CD14-positive monocyte (primary cell): Measurements from ENCODE around the gene ARPC4. TPM values are rescaled to one million over a fixed set of nuclear protein-coding genes. Genes with fewer than 3 reads are reported as not detected.
A peak's percentile ranks its signal among the peaks of the same experiment; 100 is the strongest.

Source experiments
- DNase-seq, 3 donors: peaks; one replicate each; pipeline ENCODE4 v3.0.0-alpha.2; 2011 to 2022
- H2AFZ ChIP-seq: 2 replicates; pipeline ENCODE4 v1.6.0; 2012; ENCODE audit warnings: mild to moderate bottlenecking, low read depth, low read length, inconsistent platforms; ENCODE audit not compliant: insufficient read depth, poor library complexity, severe bottlenecking
- H3K27ac ChIP-seq, 2 donors: 1 replicate in 1 of 2; 2 replicates in 1 of 2; pipeline ENCODE4 v1.5.1; 2012 to 2013; ENCODE audit warnings: low read length in 2 of 2, control low read depth in 1 of 2, inconsistent platforms in 1 of 2, low read depth in 1 of 2, mild to moderate bottlenecking in 1 of 2
- H3K27me3 ChIP-seq, 2 donors: one replicate each; pipeline versions ENCODE4 v1.6.0 to v1.6.1; 2011 to 2013; ENCODE audit warnings: low read length in 2 of 2; ENCODE audit not compliant: control insufficient read depth in 2 of 2, insufficient read depth in 2 of 2
- H3K36me3 ChIP-seq, 2 donors: replicated peaks in 1 of 2; 1 replicate in 1 of 2; 2 replicates in 1 of 2; pipeline versions ENCODE4 v1.5.1 to v1.6.1; 2012 to 2013; ENCODE audit warnings: low read length in 2 of 2, control low read depth in 1 of 2, inconsistent platforms in 1 of 2, mild to moderate bottlenecking in 1 of 2; ENCODE audit not compliant: insufficient read depth in 2 of 2, control insufficient read depth in 1 of 2
- H3K4me1 ChIP-seq, 2 donors: 1 replicate in 1 of 2; 2 replicates in 1 of 2; pipeline versions ENCODE4 v1.5.1 to v1.6.1; 2012 to 2013; ENCODE audit warnings: low read length in 2 of 2, control low read depth in 1 of 2, inconsistent platforms in 1 of 2, mild to moderate bottlenecking in 1 of 2, moderate library complexity in 1 of 2; ENCODE audit not compliant: insufficient read depth in 2 of 2, control insufficient read depth in 1 of 2
- H3K4me2 ChIP-seq: replicated peaks from 2 replicates; pipeline ENCODE3; 2012; ENCODE audit warnings: low read length, moderate library complexity, mild to moderate bottlenecking; ENCODE audit not compliant: poor library complexity, severe bottlenecking; ENCODE audit errors: extremely low read depth
- H3K4me3 ChIP-seq, 3 experiments: fragments of 200-600 bp in 1 of 3; sonication (generic) in 1 of 3; replicated peaks in 1 of 3; 1 replicate in 2 of 3; 2 replicates in 1 of 3; pipeline ENCODE4 v1.5.1; 2011 to 2013; ENCODE audit warnings: low read length in 3 of 3, mild to moderate bottlenecking in 3 of 3, control low read depth in 2 of 3, low read depth in 2 of 3, inconsistent platforms in 1 of 3, moderate library complexity in 1 of 3
- H3K79me2 ChIP-seq: 2 replicates; pipeline ENCODE4 v1.6.0; 2012; ENCODE audit warnings: mild to moderate bottlenecking, control low read depth, inconsistent platforms, low read length, moderate library complexity; ENCODE audit not compliant: insufficient read depth
- H3K9ac ChIP-seq: 2 replicates; pipeline ENCODE4 v1.6.0; 2017; ENCODE audit warnings: low read length, mild to moderate bottlenecking; ENCODE audit not compliant: insufficient read depth, poor library complexity, severe bottlenecking
- H3K9me3 ChIP-seq, 2 donors: replicated peaks in 1 of 2; 1 replicate in 1 of 2; 2 replicates in 1 of 2; pipeline versions ENCODE4 v1.5.1 to v1.6.1; 2012 to 2013; ENCODE audit warnings: low read length in 2 of 2, control low read depth in 1 of 2; ENCODE audit not compliant: control insufficient read depth in 1 of 2, insufficient read depth in 1 of 2
- H4K20me1 ChIP-seq: 2 replicates; pipeline ENCODE4 v1.6.0; 2012; ENCODE audit warnings: mild to moderate bottlenecking, low read length, control low read depth, moderate library complexity; ENCODE audit not compliant: insufficient read depth
- H3K27ac Mint-ChIP-seq, 7 donors: one replicate each; pipeline ENCODE4 v1.8.0; 2020; ENCODE audit warnings: mild to moderate bottlenecking in 7 of 7, mixed read lengths in 7 of 7, moderate library complexity in 6 of 7, inconsistent platforms in 2 of 7
- H3K27me3 Mint-ChIP-seq, 3 donors: one replicate each; pipeline ENCODE4 v1.8.0; 2021 to 2022; ENCODE audit warnings: low read depth in 3 of 3, mild to moderate bottlenecking in 3 of 3, mixed read lengths in 3 of 3, moderate library complexity in 3 of 3, inconsistent platforms in 1 of 3
- H3K36me3 Mint-ChIP-seq, 2 donors: one replicate each; pipeline ENCODE4 v1.8.0; 2020; ENCODE audit warnings: mixed read lengths in 2 of 2, inconsistent platforms in 1 of 2, mild to moderate bottlenecking in 1 of 2
- H3K4me1 Mint-ChIP-seq: one replicate; pipeline ENCODE4 v1.8.0; 2020; ENCODE audit warnings: mild to moderate bottlenecking, mixed read lengths
- H3K4me3 Mint-ChIP-seq, 2 donors: one replicate each; pipeline ENCODE4 v1.8.0; 2020; ENCODE audit warnings: mild to moderate bottlenecking in 2 of 2, mixed read lengths in 2 of 2, moderate library complexity in 1 of 2
- H3K9me3 Mint-ChIP-seq, 7 donors: one replicate each; pipeline ENCODE4 v1.8.0; 2020 to 2022; ENCODE audit warnings: mixed read lengths in 7 of 7, mild to moderate bottlenecking in 6 of 7, moderate library complexity in 6 of 7, inconsistent platforms in 2 of 7
- WGBS: methylation state at CpG from one replicate; pipeline ENCODE4 v1.1.5; 2013; ENCODE audit warnings: missing lambda C conversion rate; ENCODE audit not compliant: insufficient coverage; 5-methylcytosine and 5-hydroxymethylcytosine counted together
- intact Hi-C, 2 donors: fragments of 100-400 bp; cut with micrococcal nuclease; formaldehyde crosslinking; loops; one replicate each; pipeline versions ENCODE4 v1.15.0 to v1.15.1; 2023
- polyA plus RNA-seq, 3 donors: library from polyadenylated mRNA; depleted of rRNA in 1 of 3; unstranded in 2 of 3; stranded (reverse) in 1 of 3; fragments of 300-500 nt in 2 of 3; fragments of >200 nt in 1 of 3; fragmentation: Illumina TruSeq in 2 of 3; gene quantifications; 1 replicate in 2 of 3; 2 replicates in 1 of 3; pipeline ENCODE4 v1.2.3, GENCODE V29; 2012 to 2021
- TF ChIP-seq, protein P1 (sequence below): fragments of 200-600 bp; IDR thresholded peaks from one replicate; pipeline ENCODE4 v1.8.0; 2022; ENCODE audit warnings: antibody characterized with exemption, mild to moderate bottlenecking

Gene ARPC4
- polyA plus RNA-seq, 3 donors: 211 to 390 (median 389) TPM

DNA sequence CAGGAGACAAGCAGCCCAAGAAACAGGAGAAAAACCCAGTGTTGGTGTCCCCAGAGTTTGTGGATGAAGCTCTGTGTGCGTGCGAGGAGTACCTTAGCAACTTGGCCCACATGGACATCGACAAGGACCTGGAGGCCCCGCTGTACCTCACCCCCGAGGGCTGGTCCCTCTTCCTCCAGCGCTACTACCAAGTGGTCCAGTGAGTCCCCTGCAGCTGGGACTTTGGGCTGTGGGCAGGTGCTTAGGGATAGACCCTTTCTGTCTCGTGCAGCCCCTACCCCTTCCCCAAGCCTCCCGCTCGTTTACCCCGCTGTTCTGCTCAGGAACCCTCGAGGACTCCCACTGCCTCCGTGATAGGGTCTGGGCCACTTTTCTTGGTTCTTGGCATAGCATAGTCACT, 27.7 kb downstream of the ARPC4 start:
- Mint-ChIP-seq H3K4me3 (no peak overlapping the region), H3K27ac (no peak overlapping the region), H3K4me1 (no peaks in the 10 kb centered on the region), H3K9me3 (peaks cover 0 to 2% (median 0%) of the 10 kb centered on the region in 7 donors), H3K36me3 (peaks cover 21 to 45% of the 10 kb centered on the region in 2 donors), H3K27me3 (peaks cover 0 to 7% (median 3%) of the 10 kb centered on the region in 3 donors)
- Histone ChIP-seq H3K27ac (no peak overlapping the region), H3K79me2 (no peaks in the 10 kb centered on the region), H2AFZ (no peak overlapping the region), H3K27me3 (no peaks in the 10 kb centered on the region), H3K9ac (no peak overlapping the region), H3K4me1 (no peaks in the 10 kb centered on the region), H3K36me3 (peaks cover 6 to 28% of the 10 kb centered on the region in 2 donors), H3K4me3 (no peak overlapping the region), H3K9me3 (no peaks in the 10 kb centered on the region), H3K4me2 (no peak overlapping the region), H4K20me1 (no peaks in the 10 kb centered on the region)
- intact Hi-C loops: no loop called here
- WGBS: 98% methylated on average over 9 of the region's 12 CpGs
- TF ChIP-seq, protein P1, sequence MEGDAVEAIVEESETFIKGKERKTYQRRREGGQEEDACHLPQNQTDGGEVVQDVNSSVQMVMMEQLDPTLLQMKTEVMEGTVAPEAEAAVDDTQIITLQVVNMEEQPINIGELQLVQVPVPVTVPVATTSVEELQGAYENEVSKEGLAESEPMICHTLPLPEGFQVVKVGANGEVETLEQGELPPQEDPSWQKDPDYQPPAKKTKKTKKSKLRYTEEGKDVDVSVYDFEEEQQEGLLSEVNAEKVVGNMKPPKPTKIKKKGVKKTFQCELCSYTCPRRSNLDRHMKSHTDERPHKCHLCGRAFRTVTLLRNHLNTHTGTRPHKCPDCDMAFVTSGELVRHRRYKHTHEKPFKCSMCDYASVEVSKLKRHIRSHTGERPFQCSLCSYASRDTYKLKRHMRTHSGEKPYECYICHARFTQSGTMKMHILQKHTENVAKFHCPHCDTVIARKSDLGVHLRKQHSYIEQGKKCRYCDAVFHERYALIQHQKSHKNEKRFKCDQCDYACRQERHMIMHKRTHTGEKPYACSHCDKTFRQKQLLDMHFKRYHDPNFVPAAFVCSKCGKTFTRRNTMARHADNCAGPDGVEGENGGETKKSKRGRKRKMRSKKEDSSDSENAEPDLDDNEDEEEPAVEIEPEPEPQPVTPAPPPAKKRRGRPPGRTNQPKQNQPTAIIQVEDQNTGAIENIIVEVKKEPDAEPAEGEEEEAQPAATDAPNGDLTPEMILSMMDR: no peak
- DNase-seq: no peak

DNA sequence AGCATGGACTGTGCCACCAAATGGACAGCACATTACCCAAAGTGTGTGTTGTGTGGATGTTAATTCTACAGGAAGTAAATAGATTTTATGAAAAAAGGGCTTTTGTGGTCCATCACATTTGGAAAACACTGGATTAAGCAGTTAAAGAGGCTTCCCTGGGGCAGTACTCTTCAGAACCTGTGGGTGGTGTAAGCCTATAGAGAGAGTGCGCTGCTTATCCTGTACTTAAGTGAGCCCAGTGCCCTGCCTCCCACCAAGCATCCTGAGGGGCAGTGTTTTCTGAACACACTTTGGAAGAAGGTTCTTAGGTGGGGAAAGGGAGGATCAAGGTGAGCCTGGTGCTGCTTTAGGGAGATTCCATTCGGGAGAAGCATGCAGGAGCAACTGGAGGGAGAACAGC, 28.1 kb downstream of the ARPC4 start:
- H3K4me3 Mint-ChIP-seq: no peak overlapping the region
- WGBS: 100% methylated on average over 2 of the region's 2 CpGs
- Histone ChIP-seq H3K4me2 (no peak overlapping the region), H4K20me1 (no peaks in the 10 kb centered on the region), H2AFZ (no peak overlapping the region), H3K4me1 (no peaks in the 10 kb centered on the region), H3K36me3 (peaks cover 6 to 27% of the 10 kb centered on the region in 2 donors), H3K79me2 (no peaks in the 10 kb centered on the region), H3K27ac (no peak overlapping the region), H3K9ac (no peak overlapping the region), H3K27me3 (no peaks in the 10 kb centered on the region), H3K4me3 (no peak overlapping the region), H3K9me3 (no peaks in the 10 kb centered on the region)
- peaks cover 19 to 48% of the 10 kb centered on the region in 2 donors for H3K36me3 Mint-ChIP-seq
- no peaks in the 10 kb centered on the region for H3K4me1 Mint-ChIP-seq
- DNase-seq: no peak
- TF ChIP-seq, protein P1: no peak
- H3K27ac Mint-ChIP-seq: peak overlapping the region in 2 of 7 donors; percentile 36 to 63
- H3K27me3 Mint-ChIP-seq: peaks cover 0 to 7% (median 3%) of the 10 kb centered on the region in 3 donors
- intact Hi-C loops: no loop called here
- H3K9me3 Mint-ChIP-seq: peaks cover 0 to 2% (median 0%) of the 10 kb centered on the region in 7 donors
